HG03571 (cell line): ENCODE data around the gene GAS1.

ENCODE experiments used
- ATAC-seq: cut with Tn5 transposase; IDR thresholded peaks from one replicate; pipeline ENCODE4 v1.9.1; 2021; ENCODE audit not compliant: unreplicated experiment

Gene GAS1

DNA sequence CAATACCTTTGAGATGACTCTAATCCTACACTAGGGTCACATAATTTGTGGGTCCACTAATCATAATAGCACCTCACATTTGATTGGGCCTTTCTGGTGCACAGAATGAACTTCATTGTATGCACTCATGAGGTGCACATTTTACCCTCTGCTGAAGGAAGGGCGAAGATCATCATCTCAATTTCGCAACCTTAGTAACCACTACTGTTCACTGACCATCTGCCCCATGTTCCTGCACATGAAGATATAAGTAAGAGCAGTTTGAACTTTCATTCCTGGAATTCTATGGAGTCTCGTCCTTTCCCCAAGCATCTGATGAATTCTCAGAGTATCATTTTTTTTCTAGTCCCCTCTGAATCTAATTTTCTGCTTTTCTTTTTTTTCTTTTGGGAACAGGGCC lies 21.2 kb downstream of the GAS1 start:
- no peak for ATAC-seq

GRCh38 chr9:86925686-86926085 lies 21.6 kb downstream of the GAS1 start:
- no peak for ATAC-seq

DNA sequence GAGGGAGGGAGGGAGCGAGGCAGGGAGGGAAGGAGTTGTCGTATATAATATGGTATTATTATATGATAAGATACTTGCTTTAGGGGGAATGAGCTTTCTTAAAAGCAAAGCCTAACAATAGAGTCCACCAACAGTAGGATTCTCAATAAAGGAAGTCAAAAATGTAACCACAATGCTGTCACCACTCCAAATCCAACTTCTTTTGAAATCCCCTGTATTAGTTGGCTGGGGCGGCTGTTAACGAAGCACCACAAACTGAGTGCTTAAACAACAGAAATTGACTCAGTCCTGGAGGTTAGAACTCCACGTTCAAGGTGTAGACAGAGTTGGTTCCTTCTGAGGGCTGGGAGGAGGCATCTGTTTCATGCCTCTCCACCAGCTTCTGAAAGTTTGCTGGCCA lies 23.1 kb downstream of the GAS1 start:
- no peak for ATAC-seq

- ATAC-seq, result no peak
These were observed 26.0 kb downstream of the GAS1 start for GRCh38 chr9:86921151-86921923.

- ATAC-seq, result no peak
These were observed 28.8 kb downstream of the GAS1 start for GRCh38 chr9:86918556-86918955.

DNA sequence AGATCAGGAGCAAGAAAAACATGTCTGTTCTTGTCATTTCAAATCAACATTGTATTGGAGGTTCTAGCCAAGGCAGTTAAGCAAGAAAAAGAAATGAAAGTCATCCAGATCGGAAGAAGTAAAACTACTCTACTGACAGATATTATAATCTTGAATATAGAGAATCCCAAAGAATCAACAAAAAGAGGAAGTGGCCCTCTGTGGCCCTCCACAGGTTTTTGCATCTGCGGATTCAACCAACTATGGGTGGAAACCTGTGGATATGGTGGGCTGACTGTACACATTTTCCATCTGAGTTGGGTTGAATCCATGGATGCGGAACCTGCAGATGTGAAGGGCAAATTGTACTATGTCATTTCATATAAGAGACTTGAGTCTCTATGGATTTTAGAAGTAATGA lies 35.1 kb downstream of the GAS1 start:
- no peak for ATAC-seq

DNA sequence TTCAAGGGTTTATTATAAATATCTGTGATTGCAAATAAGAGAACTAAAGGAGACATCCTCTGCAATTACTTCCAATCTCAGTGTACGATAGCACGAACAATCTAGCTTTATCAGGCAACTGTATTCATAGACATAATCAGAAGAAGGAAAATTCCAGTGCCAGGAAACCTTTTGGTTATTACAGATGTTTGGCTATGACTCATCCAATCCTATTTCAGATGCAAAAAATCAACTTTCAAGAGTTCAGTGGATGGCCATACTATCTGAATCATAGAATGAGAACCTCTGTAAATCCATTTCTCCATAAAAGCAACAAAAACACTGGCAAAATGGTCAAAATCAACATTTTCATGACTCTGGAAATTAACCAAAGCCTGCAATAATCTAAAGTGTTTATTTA lies 37.9 kb downstream of the GAS1 start:
- no peak for ATAC-seq

- ATAC-seq, result no peak
These were observed 39.0 kb downstream of the GAS1 start for GRCh38 chr9:86908261-86908660.

- no peak for ATAC-seq
These were observed 40.0 kb downstream of the GAS1 start for GRCh38 chr9:86907346-86907745.

- no peak for ATAC-seq
These were observed 43.6 kb downstream of the GAS1 start for GRCh38 chr9:86903734-86904085.

- no peak for ATAC-seq
These were observed 44.1 kb downstream of the GAS1 start for GRCh38 chr9:86902991-86903733.

GRCh38 chr9:86902586-86902985 lies 44.7 kb downstream of the GAS1 start:
- ATAC-seq, result no peak

DNA sequence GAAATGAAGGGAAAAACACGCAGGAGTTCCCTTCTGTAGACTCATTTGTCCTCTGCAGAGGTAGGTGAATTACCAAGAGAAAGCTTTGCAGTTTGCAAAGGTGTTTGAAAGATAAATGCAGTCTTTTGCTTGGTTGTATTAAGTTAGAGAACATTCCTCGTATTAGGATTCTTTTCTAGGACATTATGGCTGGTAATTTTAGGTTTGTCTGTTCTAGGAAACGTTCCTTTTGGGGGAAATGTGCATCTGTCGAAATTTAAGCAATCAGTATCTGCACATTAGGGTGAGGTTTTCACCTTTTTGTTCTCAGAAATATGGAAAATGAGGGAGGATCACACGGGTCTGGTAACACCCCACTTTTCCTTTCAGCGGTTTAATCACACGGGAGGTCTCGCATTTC lies 45.1 kb downstream of the GAS1 start:
- ATAC-seq, result no peak

DNA sequence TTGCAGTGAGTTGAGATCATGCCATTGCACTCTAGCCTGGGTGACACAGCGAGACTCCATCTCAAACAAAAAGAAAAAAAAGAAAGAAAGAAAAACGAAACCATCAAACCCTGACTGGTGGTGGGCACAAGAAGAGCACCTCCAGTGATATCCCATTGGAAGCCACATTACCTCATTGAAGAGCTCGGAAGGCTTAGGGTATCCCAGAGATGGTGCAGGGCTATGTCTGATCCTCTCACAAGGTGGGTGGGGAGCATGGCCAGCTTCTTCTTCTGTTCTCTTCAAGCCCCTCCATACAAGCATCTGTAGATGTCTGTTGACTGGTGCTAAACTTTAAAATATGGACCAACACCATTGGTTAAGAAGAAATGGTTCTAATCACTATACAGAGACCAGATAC lies 45.8 kb downstream of the GAS1 start:
- no peak for ATAC-seq
